ENCODE results near the gene SERPINA9.
"Not testable (repeated sequence)": the region's sequence is repeated elsewhere in the genome, so short reads cannot be mapped to it uniquely, and the experiment has no call there.

GRCh38 chr14:94510481-94510880 is 34.5 kb upstream of the SERPINA9 start:
- not testable (repeated sequence) for TF ChIP-seq PHF8 (IDR thresholded peaks at IDR 0.05; ENCODE audit: borderline replicate concordance, low read depth); POLR2A (IDR thresholded peaks at IDR 0.05; ENCODE audit: low read length); CTCF (IDR thresholded peaks at IDR 0.05); EP300 (IDR thresholded peaks at IDR 0.05); RCOR1 (IDR thresholded peaks at IDR 0.05; ENCODE audit: low read depth, low read length); HDAC2 (IDR thresholded peaks at IDR 0.05); EHMT2 (IDR thresholded peaks at IDR 0.05; ENCODE audit: low read depth); TP53 (CRISPR knock-in tag; IDR thresholded peaks at IDR 0.05); RNF2 (IDR thresholded peaks at IDR 0.05; ENCODE audit: borderline replicate concordance, low read depth); E2F6 (IDR thresholded peaks at IDR 0.05; ENCODE audit: borderline replicate concordance, low read depth); JUNB (IDR thresholded peaks at IDR 0.05); RAD21 (conservative IDR thresholded peaks at IDR 0.05 in 1 of 2, IDR thresholded peaks at IDR 0.05 in 1 of 2)
- TF ChIP-seq, protein P1, sequence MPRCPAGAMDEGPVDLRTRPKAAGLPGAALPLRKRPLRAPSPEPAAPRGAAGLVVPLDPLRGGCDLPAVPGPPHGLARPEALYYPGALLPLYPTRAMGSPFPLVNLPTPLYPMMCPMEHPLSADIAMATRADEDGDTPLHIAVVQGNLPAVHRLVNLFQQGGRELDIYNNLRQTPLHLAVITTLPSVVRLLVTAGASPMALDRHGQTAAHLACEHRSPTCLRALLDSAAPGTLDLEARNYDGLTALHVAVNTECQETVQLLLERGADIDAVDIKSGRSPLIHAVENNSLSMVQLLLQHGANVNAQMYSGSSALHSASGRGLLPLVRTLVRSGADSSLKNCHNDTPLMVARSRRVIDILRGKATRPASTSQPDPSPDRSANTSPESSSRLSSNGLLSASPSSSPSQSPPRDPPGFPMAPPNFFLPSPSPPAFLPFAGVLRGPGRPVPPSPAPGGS (IDR thresholded peaks at IDR 0.05) = not testable (repeated sequence)
- TF ChIP-seq, protein P2, sequence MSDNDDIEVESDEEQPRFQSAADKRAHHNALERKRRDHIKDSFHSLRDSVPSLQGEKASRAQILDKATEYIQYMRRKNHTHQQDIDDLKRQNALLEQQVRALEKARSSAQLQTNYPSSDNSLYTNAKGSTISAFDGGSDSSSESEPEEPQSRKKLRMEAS (IDR thresholded peaks at IDR 0.05) = not testable (repeated sequence)

Measured in A549 (cell line).